ENCODE measurements around the gene TTC7B.

- TF ChIP-seq REST (IDR thresholded peaks at IDR 0.05; ENCODE audit: low read depth) (no peak), YY1 (IDR thresholded peaks at IDR 0.05; ENCODE audit: low read depth) (no peak), TAF1 (IDR thresholded peaks at IDR 0.05; ENCODE audit: low read depth) (no peak)
These were observed 89.1 kb downstream of the TTC7B start for GRCh38 chr14:90727082-90727481.
